Renal pelvis (tissue), 12 donors: ENCODE data around the gene MTFR1L. TPM values are rescaled to one million over a fixed set of nuclear protein-coding genes. Genes with fewer than 3 reads are reported as not detected.
A peak's percentile ranks its signal among the peaks of the same experiment; 100 is the strongest.

ENCODE experiments used
- DNase-seq: peaks from one replicate; pipeline ENCODE4 v3.0.0-alpha.2; 2013
- long read RNA-seq, 16 experiments: transcript quantifications; one replicate each; lab custom pipeline, GENCODE V29; 2026
- polyA plus RNA-seq, 3 donors: library from polyadenylated mRNA; unstranded; fragments of 120-200 nt; gene quantifications; one replicate each; pipeline ENCODE4 v1.2.1, GENCODE V29; 2013; ENCODE audit not compliant: insufficient read length in 3 of 3

The MTFR1L gene
- polyA plus RNA-seq, result 100 to 1,000 TPM in 1 of 3 donors, 10 to 100 TPM in 2; 86.2 to 120 (median 95.4) TPM
- long read RNA-seq, donor 1, transcript MTFR1L-203 (7 exons, 2,004 nt), result major isoform, 18 of 72 reads
- long read RNA-seq, donor 1, partial matches to known transcripts, result 46 of 72 reads
- long read RNA-seq, donor 1, other reads (novel, unspliced or antisense), result 0 of 72 reads
- long read RNA-seq, donor 2, transcript MTFR1L-203 (7 exons, 2,004 nt), result major isoform, 22 of 70 reads
- long read RNA-seq, donor 2, partial matches to known transcripts, result 43 of 70 reads
- long read RNA-seq, donor 2, other reads (novel, unspliced or antisense), result 0 of 70 reads
- long read RNA-seq, donor 3, transcript MTFR1L-203 (7 exons, 2,004 nt), result major isoform, 12 of 15 reads
- long read RNA-seq, donor 3, partial matches to known transcripts, result 0 of 15 reads
- long read RNA-seq, donor 3, other reads (novel, unspliced or antisense), result 0 of 15 reads
- long read RNA-seq, donor 4, transcript MTFR1L-203 (7 exons, 2,004 nt), result major isoform, 11 of 89 reads
- long read RNA-seq, donor 4, partial matches to known transcripts, result 71 of 89 reads
- long read RNA-seq, donor 4, other reads (novel, unspliced or antisense), result 0 of 89 reads
- long read RNA-seq, donor 5, transcript MTFR1L-203 (7 exons, 2,004 nt), result major isoform, 6 of 11 reads
- long read RNA-seq, donor 5, partial matches to known transcripts, result 0 of 11 reads
- long read RNA-seq, donor 5, other reads (novel, unspliced or antisense), result 0 of 11 reads
- long read RNA-seq, donor 6, transcript MTFR1L-203 (7 exons, 2,004 nt), result major isoform, 12 of 21 reads
- long read RNA-seq, donor 6, partial matches to known transcripts, result 5 of 21 reads
- long read RNA-seq, donor 6, other reads (novel, unspliced or antisense), result 0 of 21 reads
- long read RNA-seq, donor 7, transcript MTFR1L-203 (7 exons, 2,004 nt), result major isoform, 19 of 28 reads
- long read RNA-seq, donor 7, partial matches to known transcripts, result 0 of 28 reads
- long read RNA-seq, donor 7, other reads (novel, unspliced or antisense), result 0 of 28 reads
- long read RNA-seq, donor 8, partial matches to known transcripts, result 22 of 30 reads
- long read RNA-seq, donor 8, other reads (novel, unspliced or antisense), result 0 of 30 reads
- long read RNA-seq, donor 9, transcript MTFR1L-203 (7 exons, 2,004 nt), result major isoform, 18 of 32 reads
- long read RNA-seq, donor 9, partial matches to known transcripts, result 5 of 32 reads
- long read RNA-seq, donor 9, other reads (novel, unspliced or antisense), result 0 of 32 reads
- long read RNA-seq, donor 10, transcript MTFR1L-203 (7 exons, 2,004 nt), result major isoform, 9 of 26 reads
- long read RNA-seq, donor 10, partial matches to known transcripts, result 10 of 26 reads
- long read RNA-seq, donor 10, other reads (novel, unspliced or antisense), result 0 of 26 reads
- long read RNA-seq, donor 11, transcript MTFR1L-203 (7 exons, 2,004 nt), result major isoform, 8 of 19 reads
- long read RNA-seq, donor 11, partial matches to known transcripts, result 6 of 19 reads
- long read RNA-seq, donor 11, other reads (novel, unspliced or antisense), result 0 of 19 reads
- long read RNA-seq, donor 12, transcript MTFR1L-203 (7 exons, 2,004 nt), result major isoform, 19 of 74 reads
- long read RNA-seq, donor 12, partial matches to known transcripts, result 48 of 74 reads
- long read RNA-seq, donor 12, other reads (novel, unspliced or antisense), result 0 of 74 reads
- long read RNA-seq, donor 13, transcript MTFR1L-203 (7 exons, 2,004 nt), result major isoform, 7 of 39 reads
- long read RNA-seq, donor 13, partial matches to known transcripts, result 28 of 39 reads
- long read RNA-seq, donor 13, other reads (novel, unspliced or antisense), result 0 of 39 reads
- long read RNA-seq, donor 14, result 0 reads
- long read RNA-seq, donor 15, transcript MTFR1L-203 (7 exons, 2,004 nt), result major isoform, 23 of 42 reads
- long read RNA-seq, donor 15, transcript MTFR1L-210 (7 exons, 1,873 nt), result minor isoform, 6 of 42 reads
- long read RNA-seq, donor 15, partial matches to known transcripts, result 5 of 42 reads
- long read RNA-seq, donor 15, other reads (novel, unspliced or antisense), result 5 of 42 reads
- long read RNA-seq, donor 16, transcript MTFR1L-203 (7 exons, 2,004 nt), result major isoform, 14 of 73 reads
- long read RNA-seq, donor 16, partial matches to known transcripts, result 53 of 73 reads
- long read RNA-seq, donor 16, other reads (novel, unspliced or antisense), result 0 of 73 reads

DNA sequence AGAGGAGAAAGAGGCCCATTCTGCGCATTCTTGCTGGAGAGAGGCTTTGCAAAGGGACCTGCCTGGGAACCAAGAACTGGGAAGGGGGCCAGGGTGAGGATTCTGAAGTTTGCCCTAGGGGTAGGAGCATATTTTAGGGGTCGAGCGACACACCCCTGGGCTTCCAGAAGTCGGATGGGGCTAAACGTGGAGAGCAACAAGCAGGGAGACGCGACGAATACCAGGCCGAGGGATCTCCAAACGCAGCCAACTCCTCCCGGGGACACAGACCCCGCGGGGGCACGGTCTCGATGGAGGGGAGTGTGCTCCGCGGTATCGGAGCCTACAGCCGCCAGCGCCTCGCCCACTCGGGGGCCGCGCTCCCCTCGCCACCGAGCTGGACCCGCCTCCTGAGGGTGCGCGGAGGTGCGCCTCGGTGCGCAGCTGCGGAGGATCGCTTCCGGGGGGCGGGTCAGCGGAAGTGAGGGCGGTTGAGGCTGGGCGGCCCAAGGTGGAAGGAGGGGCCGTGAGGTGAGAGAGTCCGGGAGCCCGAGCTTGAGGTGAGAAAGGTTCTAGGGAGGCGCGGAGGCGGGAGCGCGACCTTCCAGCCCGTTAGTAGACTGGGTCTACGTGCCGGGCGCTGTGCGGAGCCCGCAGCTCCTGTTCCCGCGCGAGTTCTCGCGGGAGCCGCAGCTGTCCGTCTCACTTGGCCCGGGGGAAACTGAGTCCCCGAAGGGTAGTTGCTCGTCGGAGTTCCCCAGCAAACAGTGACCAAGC is at the start of gene MTFR1L:
Gene MTFR1L, plus strand, starts transcription at position 464 of the 756 bp plus-strand sequence. CDS start 3,151 bp downstream, outside the sequence.
- DNase-seq, result peak; percentile 87

DNA sequence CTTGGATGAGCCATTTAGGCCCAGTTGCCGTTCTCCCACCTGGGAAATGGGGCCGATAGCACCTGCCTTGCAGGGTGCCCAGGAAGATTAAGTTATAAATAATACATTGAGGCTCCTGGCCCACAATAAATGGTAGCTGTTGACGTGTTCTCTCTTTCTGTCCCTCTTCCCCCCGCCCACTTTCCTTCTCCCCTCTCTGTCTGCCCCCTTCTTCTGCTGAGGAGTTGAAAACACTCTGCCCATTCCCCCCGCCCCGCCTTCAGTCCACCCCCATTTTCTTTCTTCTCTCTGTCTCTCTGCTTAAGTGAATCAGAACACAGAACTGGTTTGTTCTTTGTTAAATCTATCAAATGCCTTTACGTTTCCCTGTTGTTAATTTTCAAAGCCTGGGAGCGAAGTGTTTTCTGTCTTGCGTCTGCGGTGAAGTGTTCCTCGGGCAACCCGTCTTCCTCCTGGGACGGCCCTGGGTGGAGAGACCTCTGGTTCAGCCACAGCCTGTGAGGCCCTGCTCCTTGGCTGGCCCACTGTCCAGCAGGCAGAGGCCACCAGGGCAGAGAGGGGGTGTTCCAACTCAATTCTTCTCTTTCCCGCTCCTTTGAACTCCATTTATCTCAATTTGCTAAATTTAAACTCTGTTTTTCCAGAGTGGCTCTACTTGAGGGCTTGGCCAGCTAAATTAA is 49.1 kb upstream of the MTFR1L start:
- no peak for DNase-seq

DNA sequence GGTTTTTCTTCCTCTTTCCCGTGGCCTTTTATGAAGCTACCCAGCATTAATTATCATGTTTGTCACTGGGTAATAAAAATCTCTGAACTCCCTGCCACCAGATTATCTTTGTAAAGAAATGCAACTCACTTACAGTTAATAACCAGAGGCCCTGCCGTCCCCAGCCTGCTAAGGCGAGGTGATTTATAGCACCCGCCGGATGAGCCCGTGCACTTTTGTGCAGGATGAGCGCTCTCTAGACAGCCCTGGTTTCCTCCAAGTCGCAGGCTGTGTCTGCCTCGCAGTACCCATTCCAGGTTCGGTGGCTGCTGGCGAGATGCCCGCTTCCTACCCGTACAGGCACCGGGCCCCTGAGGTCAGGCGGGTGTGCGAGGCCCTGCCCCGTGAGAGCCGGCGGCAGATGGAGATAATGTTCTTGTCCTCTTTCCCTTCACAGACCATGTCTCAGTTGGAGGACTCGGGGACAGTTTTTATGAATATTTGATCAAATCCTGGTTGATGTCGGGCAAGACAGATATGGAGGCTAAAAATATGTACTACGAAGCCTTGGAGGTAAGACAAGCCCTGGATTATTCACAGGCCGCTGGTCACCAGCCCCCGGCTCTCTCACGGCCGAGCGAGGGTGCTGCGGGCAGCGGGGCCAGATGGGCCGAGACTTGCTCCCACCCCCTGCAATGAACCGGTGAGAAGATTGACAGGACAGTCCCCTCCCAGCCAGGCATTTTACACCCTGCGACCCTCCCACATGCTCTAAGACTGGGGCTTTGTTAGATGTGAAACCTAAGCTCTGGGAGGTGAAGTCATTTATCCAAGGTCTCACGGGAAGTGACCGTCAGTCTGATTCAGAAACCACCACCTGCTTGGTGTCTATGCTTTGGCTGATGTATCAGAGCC is 48.3 kb upstream of the MTFR1L start:
- peak; percentile 91 for DNase-seq

DNA sequence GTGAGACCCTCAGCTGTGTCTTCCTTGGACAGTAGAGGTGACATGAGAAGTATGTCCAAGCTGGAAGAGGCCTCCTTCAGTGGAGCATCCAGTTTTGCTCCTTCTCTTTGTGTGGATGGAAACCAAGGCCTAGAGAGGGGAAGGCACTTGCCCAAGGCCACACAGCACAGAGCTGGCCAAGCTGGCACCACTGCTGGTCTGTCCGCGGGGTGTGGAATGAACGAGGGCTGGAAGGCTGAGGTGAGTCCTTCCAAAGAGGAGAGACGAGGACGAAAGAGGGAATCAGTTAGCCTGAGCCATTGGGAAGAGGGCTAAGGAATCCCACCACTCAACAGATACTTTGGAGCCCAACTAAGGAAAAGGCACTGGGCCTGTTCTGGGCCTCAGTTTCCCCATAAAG is 47.6 kb upstream of the MTFR1L start:
- DNase-seq, result no peak

DNA sequence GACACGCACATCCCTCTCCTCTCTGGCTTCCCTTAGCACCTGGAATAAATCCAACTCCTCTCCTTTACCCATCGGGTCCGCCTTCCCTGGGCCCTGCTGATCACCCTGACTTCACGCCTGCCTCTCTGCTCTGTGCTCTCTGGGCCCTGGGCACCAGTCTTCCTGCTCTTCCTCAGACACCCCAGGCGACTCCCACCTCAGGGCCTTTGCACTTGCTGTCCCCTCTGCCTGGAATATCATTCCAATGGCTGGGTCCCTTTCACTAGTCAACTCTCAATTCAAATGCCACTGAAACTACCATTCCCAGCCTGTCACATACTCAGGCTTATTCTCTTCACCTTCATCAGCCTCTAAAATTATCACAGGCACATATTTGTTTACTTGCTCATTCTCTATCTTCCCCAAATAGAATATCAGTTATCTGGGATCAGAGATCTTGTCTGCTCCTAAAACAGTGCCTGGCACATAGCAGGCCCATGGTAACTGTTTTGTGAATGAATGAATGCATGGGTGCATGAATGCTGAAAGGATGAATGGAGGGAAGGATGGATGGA is 47.0 kb upstream of the MTFR1L start:
- DNase-seq, result no peak

DNA sequence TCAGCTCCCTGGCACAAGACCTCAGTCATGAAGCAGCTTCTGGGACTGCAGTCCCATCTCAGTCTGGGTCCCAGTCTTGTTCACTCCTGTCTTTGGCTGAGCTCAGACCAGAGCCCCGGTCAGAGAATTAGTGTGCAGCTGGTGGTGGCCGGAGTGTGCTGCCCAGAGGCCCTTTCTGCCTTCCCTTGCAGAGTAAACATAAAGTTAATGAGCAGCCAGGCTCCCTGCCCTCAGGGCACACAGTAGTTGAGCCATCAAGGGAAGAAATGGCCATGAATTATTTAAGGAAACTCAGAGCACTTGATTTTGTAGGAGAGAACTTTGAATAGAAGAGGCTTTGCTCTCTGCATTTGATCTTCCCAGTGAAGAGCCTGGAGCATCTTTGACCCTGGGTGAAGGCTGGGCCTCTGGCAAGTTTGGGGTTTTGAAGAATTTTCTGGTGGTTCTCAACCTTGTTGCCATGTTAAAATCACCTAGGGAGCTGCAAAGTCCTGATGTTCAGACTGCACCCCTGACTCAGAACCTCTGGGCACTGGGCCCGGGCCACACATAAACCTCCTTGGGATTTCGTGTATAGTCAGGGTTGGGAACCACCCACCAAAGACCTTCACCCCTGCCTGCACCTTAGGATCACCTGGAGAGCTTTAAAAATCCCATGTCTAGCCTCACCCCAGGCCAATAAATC is 46.2 kb upstream of the MTFR1L start:
- DNase-seq, result peak; percentile 81

DNA sequence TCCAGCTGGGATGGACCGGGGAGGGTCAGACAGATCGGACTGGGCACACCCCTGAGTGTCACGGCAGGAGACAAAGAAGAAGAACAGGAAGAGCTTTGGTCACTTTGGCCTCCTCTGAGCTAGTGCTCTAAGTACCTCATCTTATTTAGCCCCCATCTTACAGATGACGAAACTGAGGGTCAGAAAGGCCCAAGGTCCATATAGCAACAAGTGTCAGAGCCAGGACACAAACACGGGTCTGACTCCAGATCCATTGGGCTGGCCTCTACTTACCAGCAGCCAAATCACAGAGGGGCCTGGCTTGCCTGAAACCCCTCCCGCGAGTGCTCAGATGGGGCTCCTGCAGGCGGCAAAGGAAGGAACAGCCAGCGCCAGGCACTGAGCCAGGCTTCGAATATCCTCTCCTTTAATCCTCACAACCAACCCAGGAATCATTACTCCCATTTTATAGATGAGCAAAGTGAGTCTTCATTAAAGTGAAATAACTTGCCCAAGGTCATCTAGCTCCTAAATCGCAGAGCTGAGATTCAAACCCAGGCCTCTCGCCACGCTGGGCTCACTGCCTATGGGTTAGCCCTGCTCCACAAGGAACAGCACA is 45.4 kb upstream of the MTFR1L start:
- no peak for DNase-seq

DNA sequence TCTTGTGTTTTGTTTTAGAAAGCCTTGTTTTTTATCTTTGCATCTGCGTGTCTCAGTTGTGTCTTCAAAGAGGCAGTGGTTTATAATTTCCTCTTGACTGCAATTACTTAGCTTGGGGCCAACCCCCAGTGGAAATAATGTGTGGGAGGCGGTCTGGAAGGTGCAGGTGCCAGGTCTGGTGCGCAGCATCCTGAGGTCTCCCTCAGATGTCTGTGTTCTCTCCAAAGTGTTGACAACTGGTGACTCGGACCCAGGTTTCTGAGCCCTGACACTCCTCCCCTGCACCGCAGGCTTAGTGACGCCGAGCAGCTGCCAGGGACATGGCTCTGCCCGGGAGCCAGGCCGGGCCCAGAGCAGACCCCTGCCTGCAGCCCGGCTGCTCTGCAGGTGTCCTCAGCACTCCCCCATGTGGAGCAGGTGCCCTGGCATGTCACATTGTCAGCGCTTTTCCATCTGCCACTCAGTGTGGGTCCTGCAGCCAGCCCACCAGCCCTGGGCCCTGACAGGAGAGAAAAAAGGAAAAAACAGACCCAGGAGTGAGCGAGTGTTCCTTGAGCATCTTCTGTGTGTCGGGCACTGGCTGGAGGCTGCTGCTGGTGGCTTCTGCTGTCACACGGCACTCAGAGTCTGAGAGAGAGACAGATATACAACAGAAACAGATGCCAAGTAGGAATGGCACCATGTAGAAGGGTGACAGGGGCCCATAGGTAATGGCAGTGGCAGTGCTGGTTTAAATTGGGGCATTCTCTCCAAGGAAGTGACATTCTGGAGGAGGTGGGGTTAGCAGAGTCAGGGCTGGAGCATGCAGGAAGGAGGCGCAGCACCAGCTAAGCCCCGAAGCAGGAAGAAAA is 44.6 kb upstream of the MTFR1L start:
- DNase-seq, result no peak

DNA sequence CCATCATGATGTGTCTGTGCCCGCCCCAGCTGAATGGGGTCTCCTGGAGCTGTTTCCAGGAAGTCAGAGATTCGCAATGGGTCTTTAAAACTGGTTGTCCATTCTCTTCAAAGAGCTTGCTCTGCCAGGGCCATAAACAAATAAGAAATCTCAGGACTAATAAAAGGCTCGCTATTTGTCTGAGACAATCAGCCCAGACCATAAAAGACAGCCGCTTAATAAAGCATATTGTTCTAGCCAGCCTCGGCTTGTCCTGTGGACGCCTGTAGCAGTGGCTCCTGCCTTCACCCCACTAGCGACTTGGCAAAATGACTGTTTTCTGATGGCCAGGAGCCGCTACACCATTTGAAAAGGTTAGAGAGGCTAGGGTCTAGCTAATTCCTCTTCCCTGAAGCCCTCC is 40.4 kb upstream of the MTFR1L start:
- no peak for DNase-seq

DNA sequence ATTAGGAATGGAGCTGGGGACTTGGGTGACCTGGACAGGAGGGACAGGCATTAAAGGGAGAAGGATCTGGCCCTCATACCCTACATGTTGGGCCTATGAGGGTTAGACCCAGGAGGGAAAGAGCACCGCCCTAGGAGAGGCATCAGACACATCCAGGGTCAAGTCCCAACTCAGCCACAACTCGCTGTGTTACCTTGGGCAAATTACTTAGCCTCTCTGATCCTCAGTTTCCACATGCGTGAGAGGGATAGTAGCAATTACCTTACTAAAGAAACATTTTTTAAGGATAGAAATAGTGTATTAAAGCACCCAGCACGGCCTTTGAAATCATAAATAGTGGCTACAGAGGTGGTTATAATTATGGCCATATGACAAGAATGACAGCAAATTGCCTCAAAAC is 39.9 kb upstream of the MTFR1L start:
- DNase-seq, result no peak

DNA sequence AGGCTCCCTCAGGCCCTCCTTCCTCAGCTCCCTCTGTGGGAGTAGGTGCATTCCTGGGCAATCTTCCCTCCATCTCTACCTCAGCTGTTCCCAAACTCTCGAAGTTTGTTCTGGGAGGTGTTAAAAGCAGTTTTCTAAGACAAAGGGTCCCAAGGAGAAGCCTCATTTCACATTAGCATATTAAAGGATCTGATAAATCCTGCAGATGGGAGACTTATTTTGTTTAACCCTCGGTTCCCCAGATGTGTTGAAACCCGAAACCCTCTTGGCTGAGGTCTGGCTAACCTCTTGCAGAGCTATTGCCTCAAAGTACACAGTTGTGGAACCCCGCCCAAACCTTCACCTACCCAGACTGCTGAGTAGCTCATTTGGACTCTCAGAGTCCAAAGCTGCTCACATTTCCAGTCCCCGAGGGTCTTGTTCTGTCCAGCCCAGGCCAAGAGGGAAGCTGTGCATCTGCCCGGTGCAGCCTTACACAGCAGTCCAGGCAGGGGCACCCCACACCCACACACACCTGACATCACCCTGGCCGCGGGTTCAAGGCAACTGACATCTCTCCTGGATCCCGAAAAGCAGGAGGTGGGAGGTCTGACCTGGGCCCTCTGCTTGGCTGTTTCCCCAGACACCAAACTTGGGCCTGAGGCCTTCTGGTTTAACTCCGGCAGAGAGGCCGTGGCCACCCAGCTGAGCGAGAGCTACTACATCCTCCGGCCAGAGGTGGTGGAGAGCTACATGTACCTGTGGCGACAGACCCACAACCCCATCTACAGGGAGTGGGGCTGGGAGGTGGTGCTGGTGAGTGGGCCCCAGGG is 39.2 kb upstream of the MTFR1L start:
- DNase-seq, result no peak

DNA sequence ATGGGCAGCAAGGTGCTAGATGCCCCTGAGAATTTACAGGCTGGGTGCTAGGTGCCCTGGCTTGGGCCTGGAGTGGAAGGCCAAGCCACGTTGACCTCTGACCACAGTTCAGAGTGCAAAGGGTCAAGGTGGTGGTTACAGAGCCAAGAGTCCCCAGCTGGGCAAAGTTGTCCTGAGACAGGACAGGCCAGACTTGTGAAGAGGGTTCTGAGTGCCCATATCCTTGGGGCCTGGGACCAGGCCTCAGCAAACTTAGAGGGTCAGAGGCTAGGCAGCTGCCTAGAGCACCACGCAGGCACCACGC is 38.7 kb upstream of the MTFR1L start:
- no peak for DNase-seq

DNA sequence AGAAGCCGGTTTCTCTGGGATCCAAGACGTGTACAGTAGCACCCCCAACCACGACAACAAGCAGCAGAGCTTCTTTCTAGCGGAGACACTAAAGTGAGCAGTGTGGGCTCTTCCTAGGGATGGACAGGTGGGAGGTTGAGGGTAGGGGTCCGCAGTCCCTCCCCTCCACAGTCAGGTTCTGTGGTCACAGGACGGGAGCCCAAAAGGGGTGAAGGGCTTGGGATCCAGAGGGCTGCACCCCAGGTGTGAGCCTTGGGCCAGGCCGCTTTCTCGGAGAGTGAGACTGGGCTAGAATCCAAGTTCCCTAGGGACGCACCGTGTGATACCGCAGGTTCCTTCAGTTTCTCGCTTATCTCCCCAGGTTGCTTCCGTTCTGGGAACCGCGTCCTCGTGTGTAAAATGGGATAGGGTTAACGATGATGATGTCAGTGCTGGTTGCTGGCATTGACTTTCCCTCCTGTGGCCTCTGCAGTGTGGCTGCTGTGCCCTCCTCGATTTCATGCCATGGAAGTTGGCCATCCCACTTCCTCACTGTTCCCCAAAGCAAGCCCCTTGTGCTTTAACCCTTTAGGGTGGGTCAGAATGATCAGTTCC is 37.0 kb upstream of the MTFR1L start:
- no peak for DNase-seq

DNA sequence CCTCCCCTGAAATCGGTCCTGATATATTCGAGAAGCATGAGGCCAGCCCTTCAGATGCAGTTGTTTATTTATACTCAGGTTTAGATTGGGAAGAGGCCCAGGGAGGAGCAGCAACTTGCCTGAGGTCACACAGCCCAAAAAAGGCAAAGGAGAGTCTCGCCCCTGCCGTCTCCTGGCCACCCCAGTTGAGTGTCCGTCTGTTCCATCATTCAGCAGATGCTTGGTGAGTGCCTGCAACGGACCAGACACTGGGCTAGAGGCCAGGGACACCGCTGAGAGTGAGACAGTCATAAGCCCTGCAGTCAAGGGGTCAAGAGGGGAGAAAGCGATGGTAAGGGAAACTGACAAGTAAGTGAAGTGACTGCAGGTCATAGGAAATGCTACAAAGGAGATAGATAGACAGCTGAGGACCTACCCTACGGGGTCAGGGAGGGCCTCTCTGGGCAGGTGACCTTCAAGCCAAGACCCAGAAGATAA is 35.1 kb upstream of the MTFR1L start:
- no peak for DNase-seq
